ENCODE results near the gene ARHGAP42.

GRCh38 chr11:101028644-101029043 is 341.6 kb downstream of the ARHGAP42 start:
- TF ChIP-seq POLR2A (IDR thresholded peaks at IDR 0.05; ENCODE audit: low read depth, low read length) (no peak), TAF1 (IDR thresholded peaks at IDR 0.05; ENCODE audit: borderline replicate concordance, low read depth, low read length) (no peak), POLR2AphosphoS5 (IDR thresholded peaks at IDR 0.05; ENCODE audit: low read depth, low read length) (no peak)

All from GM12892 (cell line).